GM12878 (cell line): ENCODE results near the gene LMAN1L. TPM values are rescaled to one million over a fixed set of nuclear protein-coding genes. Genes with fewer than 3 reads are reported as not detected.

Source experiments
- ATAC-seq: fragments of 200-7000 bp; cut with Tn5 transposase; 3 replicates; pipeline ENCODE4 v1.9.1; 2020; ENCODE audit warnings: mild to moderate bottlenecking, moderate library complexity
- BruUV-seq: library from RNA; stranded (reverse); fragments of 400-500 nt; replicated peaks from 2 replicates; lab custom pipeline; 2021; lab: Mats Ljungman, UMichigan
- CTCF ChIA-PET: fragments of 300-600 bp; sonication (Branson Sonifier 250); formaldehyde crosslinking; extraction: SDS; loops from one replicate; lab custom pipeline; 2021; ENCODE audit warnings: inconsistent platforms; lab: Yijun Ruan, JAX
- POLR2A ChIA-PET: fragments of 350-600 bp; formaldehyde crosslinking; extraction: SDS; loops from one replicate; lab custom pipeline; 2021; ENCODE audit warnings: inconsistent platforms; lab: Charles Lee
- RAD21 ChIA-PET: fragments of 300-600 bp; sonication (Branson Sonifier 250); formaldehyde crosslinking; loops from one replicate; lab custom pipeline; 2023; ENCODE audit warnings: antibody characterized with exemption; ENCODE audit not compliant: unreplicated experiment; lab: Charles Lee
- SMC1A ChIA-PET: fragments of 300-600 bp; sonication (Branson Sonifier 250); formaldehyde crosslinking; loops from one replicate; lab custom pipeline; 2023; ENCODE audit not compliant: unreplicated experiment, uncharacterized antibody; lab: Charles Lee
- DNase-seq: peaks from one replicate; pipeline ENCODE4 v3.0.0-alpha.2; 2011; ENCODE audit warnings: low read depth, low spot score
- FAIRE-seq: peaks from 3 replicates; lab custom pipeline; 2011; peaks lifted over from hg19 to GRCh38; lab: Jason Lieb, UNC
- H2AFZ ChIP-seq: 2 replicates; pipeline ENCODE4 v1.6.0; 2011; ENCODE audit warnings: low read depth, low read length, control low read depth; ENCODE audit not compliant: control insufficient read depth
- H3K27ac ChIP-seq: 2 replicates; pipeline ENCODE4 v1.5.1; 2011; ENCODE audit warnings: control low read depth; ENCODE audit not compliant: control insufficient read depth, insufficient read depth
- H3K27me3 ChIP-seq, 2 experiments: replicated peaks in 1 of 2; 2 replicates each; pipeline versions ENCODE4 v1.6.0 to v1.6.1; 2011; ENCODE audit warnings: low read length in 1 of 2; ENCODE audit not compliant: control insufficient read depth in 2 of 2, insufficient read depth in 2 of 2
- H3K36me3 ChIP-seq, 2 experiments: 2 replicates each; pipeline ENCODE4 v1.5.1; 2011; ENCODE audit warnings: low read length in 1 of 2; ENCODE audit not compliant: control insufficient read depth in 2 of 2, insufficient read depth in 2 of 2
- H3K4me1 ChIP-seq: 2 replicates; pipeline ENCODE4 v1.6.1; 2011; ENCODE audit warnings: mild to moderate bottlenecking, low read length, moderate library complexity, mixed read lengths; ENCODE audit not compliant: control insufficient read depth, insufficient read depth
- H3K4me2 ChIP-seq: 2 replicates; pipeline ENCODE4 v1.6.0; 2011; ENCODE audit warnings: control low read depth; ENCODE audit not compliant: control insufficient read depth, insufficient read depth
- H3K4me3 ChIP-seq: fragments of 200-600 bp; sonication (generic); 2 replicates; pipeline ENCODE4 v1.5.1; 2016
- H3K79me2 ChIP-seq: 2 replicates; pipeline ENCODE4 v1.6.0; 2011; ENCODE audit warnings: low read length; ENCODE audit not compliant: control insufficient read depth, insufficient read depth
- H3K9ac ChIP-seq: 2 replicates; pipeline ENCODE4 v1.8.0; 2011; ENCODE audit warnings: low read length, control low read depth, mixed read lengths; ENCODE audit not compliant: control insufficient read depth, insufficient read depth
- H3K9me3 ChIP-seq: replicated peaks from 3 replicates; pipeline ENCODE4 v1.5.1; 2011; ENCODE audit warnings: mild to moderate bottlenecking, low read length; ENCODE audit not compliant: control insufficient read depth, insufficient read depth
- H4K20me1 ChIP-seq: 2 replicates; pipeline ENCODE4 v1.6.0; 2011; ENCODE audit not compliant: control insufficient read depth, insufficient read depth
- BRCA1 ChIP-seq: IDR thresholded peaks from 2 replicates; pipeline ENCODE4 v1.6.1; 2011; ENCODE audit warnings: low read depth, low read length, improper control_type of control experiment
- EGR1 ChIP-seq, 2 experiments: IDR thresholded peaks; 1 replicate in 1 of 2; 2 replicates in 1 of 2; pipeline ENCODE4 v1.6.1; 2011 to 2012; ENCODE audit warnings: low read depth in 2 of 2, low read length in 2 of 2, borderline replicate concordance in 1 of 2, mild to moderate bottlenecking in 1 of 2, moderate library complexity in 1 of 2
- EZH2 ChIP-seq: IDR thresholded peaks from 2 replicates; pipeline ENCODE4 v1.6.1; 2012; ENCODE audit warnings: low read depth, mild to moderate bottlenecking, control low read depth, inconsistent platforms, low read length, borderline replicate concordance; ENCODE audit not compliant: control insufficient read depth
- HDAC6 ChIP-seq: fragments of 200-600 bp; sonication (generic); IDR thresholded peaks from one replicate; pipeline ENCODE4 v1.8.0; 2017; ENCODE audit warnings: antibody characterized with exemption; ENCODE audit not compliant: unreplicated experiment
- IKZF1 ChIP-seq: fragments of 450-650 bp; conservative IDR thresholded peaks from 2 replicates; pipeline ENCODE4 v1.6.1; 2017; ENCODE audit warnings: antibody characterized with exemption, mild to moderate bottlenecking
- JUNB ChIP-seq: IDR thresholded peaks from 2 replicates; pipeline ENCODE4 v1.6.1; 2016; ENCODE audit warnings: antibody characterized with exemption, mild to moderate bottlenecking
- NKRF ChIP-seq: fragments of 450-650 bp; conservative IDR thresholded peaks from 2 replicates; pipeline ENCODE4 v1.6.1; 2017; ENCODE audit warnings: mild to moderate bottlenecking, moderate library complexity
- PKNOX1 ChIP-seq: fragments of 450-650 bp; IDR thresholded peaks from 2 replicates; pipeline ENCODE4 v1.6.1; 2016; ENCODE audit warnings: mild to moderate bottlenecking
- REST ChIP-seq: IDR thresholded peaks from 2 replicates; pipeline ENCODE4 v1.6.1; 2012; ENCODE audit warnings: mild to moderate bottlenecking, low read depth, low read length
- SPI1 ChIP-seq: IDR thresholded peaks from 2 replicates; pipeline ENCODE4 v1.6.1; 2011; ENCODE audit warnings: low read depth, mild to moderate bottlenecking, low read length, moderate library complexity, borderline replicate concordance; ENCODE audit not compliant: insufficient read depth
- ZBTB40 ChIP-seq: fragments of 450-650 bp; IDR thresholded peaks from 2 replicates; pipeline ENCODE4 v1.6.1; 2016; ENCODE audit warnings: mild to moderate bottlenecking, moderate library complexity, borderline replicate concordance
- WGBS: methylation state at CpG from one replicate; pipeline ENCODE4 v1.1.6; 2016; ENCODE audit warnings: low lambda C conversion rate; ENCODE audit not compliant: insufficient replicate concordance, insufficient coverage; ENCODE audit errors: missing lambda C conversion rate; 5-methylcytosine and 5-hydroxymethylcytosine counted together
- in situ Hi-C: fragments of 300-500 bp; cut with MboI; formaldehyde crosslinking; loops from 9 replicates; pipeline ENCODE4 v1.14.3; 2018; ENCODE audit warnings: mixed read lengths
- intact Hi-C: fragments of 100-400 bp; cut with micrococcal nuclease; formaldehyde crosslinking; loops from one replicate; pipeline ENCODE4 v1.14.2; 2022; ENCODE audit not compliant: unreplicated experiment
- polyA plus RNA-seq, 11 experiments: library from polyadenylated mRNA; depleted of rRNA in 4 of 11; unstranded in 6 of 11; stranded (reverse) in 5 of 11; fragments of >200 nt; fragmentation: Nextera tagmentation in 4 of 11; fragmentation: Illumina TruSeq in 1 of 11; extraction: Ambion mirVana in 4 of 11; extraction: Trizol in 1 of 11; gene quantifications; 1 replicate in 1 of 11; 2 replicates in 10 of 11; pipeline versions ENCODE4 v1.2.1 to v1.2.3, GENCODE V29; 2011 to 2016; ENCODE audit warnings: inconsistent platforms in 2 of 11, missing spikeins in 2 of 11, low read depth in 1 of 11
- total RNA-seq, 4 experiments: library from RNA; depleted of rRNA in 3 of 4; stranded (reverse); fragments of >200 nt in 3 of 4; fragmentation: Illumina TruSeq in 1 of 4; extraction: Trizol in 1 of 4; gene quantifications; 2 replicates each; pipeline versions ENCODE4 v1.2.1 to v1.2.3, GENCODE V29; 2013 to 2021

The LMAN1L gene
- total and polyA plus RNA-seq, 10 of the 15 experiments (the other 5 are each of a cell fraction or from before 2014, with no cell fraction given): not detected

GRCh38 chr15:74868059-74868458 lies 55.4 kb downstream of the LMAN1L start:
- Histone ChIP-seq H3K9me3 (peaks cover 12% of the 10 kb centered on the region), H3K4me1 (peaks cover 34% of the 10 kb centered on the region), H3K36me3 (peaks cover 2 to 19% of the 10 kb centered on the region in 2 experiments; a peak in 3 of 4 replicates), H3K27ac (peak overlapping the region; percentile 51), H3K27me3 (no peaks in the 10 kb centered on the region), H4K20me1 (no peaks in the 10 kb centered on the region), H3K4me2 (peak overlapping the region; percentile 74), H3K9ac (no peak overlapping the region), H3K4me3 (peak overlapping the region; percentile 53), H3K79me2 (peaks cover 78% of the 10 kb centered on the region), H2AFZ (no peak overlapping the region)
- ChIA-PET SMC1A (interaction anchor here (0.9 to 6.5 kb wide), 5 partner anchors 10 to 38 kb away, joined by 4 to 120 read pairs (median 52); partner anchors contain the start of gene FAM219B), POLR2A (interaction anchor here (0.5 to 5.2 kb wide), 3 partner anchors 9 to 25 kb away, joined by 3 to 80 read pairs (median 5); partner anchors contain the start of gene ULK3), CTCF (interaction anchor here (0.6 to 11.2 kb wide), 4 partner anchors 10 to 87 kb away, joined by 3 to 129 read pairs (median 5); no protein-coding TSS in a partner anchor), RAD21 (interaction anchor here (0.7 to 4.8 kb wide), 6 partner anchors 8 to 97 kb away, joined by 3 to 57 read pairs (median 4); no protein-coding TSS in a partner anchor)
- FAIRE-seq (no peak), DNase-seq (no peak), ATAC-seq (no peak)
- intact Hi-C loops: no loop called here
- in situ Hi-C loops: no loop called here
- no TSS peak for BruUV-seq
- WGBS: 9% methylated on average over 6 of the region's 6 CpGs
- TF ChIP-seq JUNB (no peak), IKZF1 (peak; percentile 45; the same call in 1 of the 2 replicates), SPI1 (no peak; the same call in 1 of the 2 replicates), REST (no peak), BRCA1 (no peak), NKRF (no peak), PKNOX1 (no peak), HDAC6 (no peak), ZBTB40 (no peak), EGR1 (IDR thresholded peaks at IDR 0.05; ENCODE audit: borderline replicate concordance in 1 of 2, low read depth in 2 of 2, low read length in 2 of 2) (no peak), EZH2 (no peak)
